A204.1 (cell line): ENCODE data around the gene EML6.

Source experiments
- FAIRE-seq: peaks from 2 replicates; lab custom pipeline; 2012; peaks lifted over from hg19 to GRCh38; lab: Jason Lieb, UNC

Gene EML6

GRCh38 chr2:54880428-54880827 lies 157.0 kb downstream of the EML6 start:
- no peak for FAIRE-seq

- FAIRE-seq = no peak
Observed at GRCh38 chr2:54881759-54882158, 158.3 kb downstream of the EML6 start.

- FAIRE-seq = no peak
Observed at GRCh38 chr2:54885891-54886290, 162.4 kb downstream of the EML6 start.

GRCh38 chr2:54887850-54888545 lies 164.5 kb downstream of the EML6 start:
- no peak for FAIRE-seq

GRCh38 chr2:54889053-54889452 lies 165.6 kb downstream of the EML6 start:
- FAIRE-seq = no peak

GRCh38 chr2:54891909-54892308 lies 168.4 kb downstream of the EML6 start:
- FAIRE-seq = no peak

- no peak for FAIRE-seq
Observed at GRCh38 chr2:54894467-54894866, 171.0 kb downstream of the EML6 start.

- no peak for FAIRE-seq
Observed at GRCh38 chr2:54895730-54896129, 172.3 kb downstream of the EML6 start.

GRCh38 chr2:54897420-54898310 lies 174.2 kb downstream of the EML6 start:
- no peak for FAIRE-seq

- no peak for FAIRE-seq
Observed at GRCh38 chr2:54898456-54899226, 175.2 kb downstream of the EML6 start.

- peak; percentile 58 for FAIRE-seq
Observed at GRCh38 chr2:54899576-54900200, 176.2 kb downstream of the EML6 start.

- FAIRE-seq = no peak
Observed at GRCh38 chr2:54901224-54901986, 177.9 kb downstream of the EML6 start.

- no peak for FAIRE-seq
Observed at GRCh38 chr2:54902763-54903162, 179.3 kb downstream of the EML6 start.

- no peak for FAIRE-seq
Observed at GRCh38 chr2:54903736-54904554, 180.5 kb downstream of the EML6 start.

GRCh38 chr2:54904836-54905235 lies 181.4 kb downstream of the EML6 start:
- FAIRE-seq = no peak

- FAIRE-seq = no peak
Observed at GRCh38 chr2:54906716-54907115, 183.3 kb downstream of the EML6 start.

- no peak for FAIRE-seq
Observed at GRCh38 chr2:54907663-54908062, 184.2 kb downstream of the EML6 start.

GRCh38 chr2:54908591-54908990 lies 185.1 kb downstream of the EML6 start:
- FAIRE-seq = no peak

GRCh38 chr2:54909001-54909400 lies 185.5 kb downstream of the EML6 start:
- no peak for FAIRE-seq

- no peak for FAIRE-seq
Observed at GRCh38 chr2:54912305-54912704, 188.8 kb downstream of the EML6 start.

GRCh38 chr2:54912893-54913292 lies 189.4 kb downstream of the EML6 start:
- FAIRE-seq = no peak
